HepG2 (cell line): ENCODE measurements around the gene TCEANC. TPM values are rescaled to one million over a fixed set of nuclear protein-coding genes. Genes with fewer than 3 reads are reported as not detected.
A peak's percentile ranks its signal among the peaks of the same experiment; 100 is the strongest.

Source experiments
- CREBL2 ChIP-seq: sonication (generic); formaldehyde crosslinking; IDR thresholded peaks from 2 replicates; pipeline ENCODE4 v1.8.1; 2023; ENCODE audit warnings: missing genetic modification reagents, mild to moderate bottlenecking, borderline replicate concordance
- ESRRA ChIP-seq: sonication (generic); formaldehyde crosslinking; IDR thresholded peaks from 2 replicates; pipeline ENCODE4 v1.5.1; 2020; ENCODE audit warnings: mild to moderate bottlenecking, low read depth, missing genetic modification reagents
- GLI4 ChIP-seq: sonication (generic); formaldehyde crosslinking; IDR thresholded peaks from 2 replicates; pipeline ENCODE4 v1.5.1; 2020; ENCODE audit warnings: missing genetic modification reagents, mild to moderate bottlenecking, moderate library complexity, borderline replicate concordance
- HES4 ChIP-seq: sonication (generic); formaldehyde crosslinking; IDR thresholded peaks from 2 replicates; pipeline ENCODE4 v1.9.0; 2021; ENCODE audit warnings: mild to moderate bottlenecking, missing genetic modification reagents, borderline replicate concordance
- KAT8 ChIP-seq: IDR thresholded peaks from 2 replicates; pipeline ENCODE4 v1.6.1; 2016; ENCODE audit warnings: missing genetic modification reagents, missing compliant biosample characterization
- KLF15 ChIP-seq: sonication (generic); formaldehyde crosslinking; IDR thresholded peaks from 2 replicates; pipeline ENCODE4 v1.8.1; 2023; ENCODE audit warnings: borderline replicate concordance, mild to moderate bottlenecking, inconsistent platforms, missing genetic modification reagents, mixed read lengths
- NKX3-1 ChIP-seq: sonication (generic); formaldehyde crosslinking; IDR thresholded peaks from 2 replicates; pipeline ENCODE4 v1.5.0; 2020; ENCODE audit warnings: missing genetic modification reagents
- PHF8 ChIP-seq: sonication (generic); formaldehyde crosslinking; IDR thresholded peaks from 2 replicates; pipeline ENCODE4 v1.5.0; 2020; ENCODE audit warnings: missing genetic modification reagents
- RNF2 ChIP-seq: fragments of 450-650 bp; conservative IDR thresholded peaks from 2 replicates; pipeline ENCODE4 v1.6.1; 2016; ENCODE audit warnings: low read depth
- SMYD3 ChIP-seq: sonication (generic); formaldehyde crosslinking; IDR thresholded peaks from 2 replicates; pipeline ENCODE4 v1.8.1; 2023; ENCODE audit warnings: mild to moderate bottlenecking, missing genetic modification reagents
- SPEN ChIP-seq: sonication (generic); formaldehyde crosslinking; IDR thresholded peaks from 2 replicates; pipeline ENCODE4 v1.5.1; 2020; ENCODE audit warnings: low read depth, mild to moderate bottlenecking, missing genetic modification reagents
- STAG1 ChIP-seq: sonication (generic); formaldehyde crosslinking; IDR thresholded peaks from 2 replicates; pipeline ENCODE4 v1.4.0; 2020; ENCODE audit warnings: missing genetic modification reagents
- STAT5B ChIP-seq: sonication (generic); formaldehyde crosslinking; IDR thresholded peaks from 2 replicates; pipeline ENCODE4 v1.4.0; 2020; ENCODE audit warnings: missing genetic modification reagents
- TAF15 ChIP-seq: fragments of 200-400 bp; formaldehyde crosslinking; IDR thresholded peaks from one replicate; pipeline ENCODE4 v1.6.1; 2018; ENCODE audit warnings: mild to moderate bottlenecking, low read depth, low read length; ENCODE audit not compliant: poor library complexity, severe bottlenecking
- ZBTB33 ChIP-seq: sonication (generic); formaldehyde crosslinking; IDR thresholded peaks from 2 replicates; pipeline ENCODE4 v1.4.0; 2020; ENCODE audit warnings: missing genetic modification reagents
- ZNF138 ChIP-seq: sonication (generic); formaldehyde crosslinking; IDR thresholded peaks from 2 replicates; pipeline ENCODE4 v1.5.0; 2020; ENCODE audit warnings: mild to moderate bottlenecking, low read depth, missing genetic modification reagents
- ZNF264 ChIP-seq: sonication (generic); formaldehyde crosslinking; IDR thresholded peaks from 2 replicates; pipeline ENCODE4 v1.4.0; 2020; ENCODE audit warnings: missing genetic modification reagents
- ZNF350 ChIP-seq: sonication (generic); formaldehyde crosslinking; IDR thresholded peaks from 2 replicates; pipeline ENCODE4 v1.4.0; 2020; ENCODE audit warnings: mild to moderate bottlenecking, low read depth, missing genetic modification reagents, borderline replicate concordance
- ZNF441 ChIP-seq: sonication (generic); formaldehyde crosslinking; IDR thresholded peaks from 2 replicates; pipeline ENCODE4 v1.7.0; 2021; ENCODE audit warnings: missing genetic modification reagents, borderline replicate concordance
- ZNF496 ChIP-seq: sonication (generic); formaldehyde crosslinking; IDR thresholded peaks from 2 replicates; pipeline ENCODE4 v1.8.1; 2023; ENCODE audit warnings: mild to moderate bottlenecking, moderate library complexity, missing genetic modification reagents; ENCODE audit not compliant: insufficient replicate concordance
- ZNF670 ChIP-seq: sonication (generic); formaldehyde crosslinking; IDR thresholded peaks from 2 replicates; pipeline ENCODE4 v1.8.0; 2022; ENCODE audit warnings: mild to moderate bottlenecking, missing genetic modification reagents, borderline replicate concordance
- ZNF790 ChIP-seq: sonication (generic); formaldehyde crosslinking; IDR thresholded peaks from 2 replicates; pipeline ENCODE4 v1.8.0; 2022; ENCODE audit warnings: missing genetic modification reagents, mild to moderate bottlenecking, borderline replicate concordance
- polyA plus RNA-seq, 8 experiments: library from polyadenylated mRNA; depleted of rRNA in 3 of 8; stranded (reverse) in 7 of 8; unstranded in 1 of 8; fragments of >200 nt; fragmentation: Illumina TruSeq in 4 of 8; extraction: Trizol in 4 of 8; gene quantifications; 2 replicates each; pipeline versions ENCODE4 v1.2.1 to v1.2.3, GENCODE V29; 2011 to 2016; ENCODE audit warnings: low read depth in 4 of 8, missing spikeins in 1 of 8, mixed read lengths in 1 of 8; ENCODE audit not compliant: insufficient read depth in 1 of 8
- total RNA-seq, 5 experiments: library from RNA; depleted of rRNA; stranded (reverse); fragments of >200 nt; fragmentation: Illumina TruSeq; extraction: Trizol; gene quantifications; 2 replicates each; pipeline ENCODE4 v1.2.3, GENCODE V29; 2016; ENCODE audit warnings: low read depth in 1 of 5
- TF ChIP-seq, protein P1 (sequence below): fragments of 450-650 bp; IDR thresholded peaks from 2 replicates; pipeline ENCODE4 v1.6.1; 2017
- TF ChIP-seq, protein P2 (sequence below): IDR thresholded peaks from 2 replicates; pipeline ENCODE4 v1.6.1; 2016; ENCODE audit warnings: mild to moderate bottlenecking, missing biosample characterization, missing genetic modification reagents
- TF ChIP-seq, protein P3 (sequence below): sonication (generic); formaldehyde crosslinking; IDR thresholded peaks from 2 replicates; pipeline ENCODE4 v1.4.0; 2020; ENCODE audit warnings: low read depth, mild to moderate bottlenecking, missing genetic modification reagents

The TCEANC gene
- total and polyA plus RNA-seq, 2 of the 13 experiments (the other 11 are each of a cell fraction or from before 2014, with no cell fraction given) = 0.51 to 0.97 TPM

GRCh38 chrX:13652850-13653693 lies at the start of gene TCEANC (continued):
- TF ChIP-seq, protein P1, sequence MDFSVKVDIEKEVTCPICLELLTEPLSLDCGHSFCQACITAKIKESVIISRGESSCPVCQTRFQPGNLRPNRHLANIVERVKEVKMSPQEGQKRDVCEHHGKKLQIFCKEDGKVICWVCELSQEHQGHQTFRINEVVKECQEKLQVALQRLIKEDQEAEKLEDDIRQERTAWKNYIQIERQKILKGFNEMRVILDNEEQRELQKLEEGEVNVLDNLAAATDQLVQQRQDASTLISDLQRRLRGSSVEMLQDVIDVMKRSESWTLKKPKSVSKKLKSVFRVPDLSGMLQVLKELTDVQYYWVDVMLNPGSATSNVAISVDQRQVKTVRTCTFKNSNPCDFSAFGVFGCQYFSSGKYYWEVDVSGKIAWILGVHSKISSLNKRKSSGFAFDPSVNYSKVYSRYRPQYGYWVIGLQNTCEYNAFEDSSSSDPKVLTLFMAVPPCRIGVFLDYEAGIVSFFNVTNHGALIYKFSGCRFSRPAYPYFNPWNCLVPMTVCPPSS = no peak
- no peak for TF ChIP-seq SMYD3 (CRISPR knock-in tag)
- TF ChIP-seq ZNF790 = no peak
- TF ChIP-seq HES4 (CRISPR knock-in tag) = no peak
- no peak for TF ChIP-seq ESRRA (CRISPR knock-in tag)
- TF ChIP-seq RNF2 = no peak
- TF ChIP-seq SPEN (CRISPR knock-in tag) = peak; percentile 82
- TF ChIP-seq KAT8 (CRISPR knock-in tag) = peak; percentile 79
- TF ChIP-seq KLF15 = no peak
- no peak for TF ChIP-seq STAG1
- TF ChIP-seq ZNF496 (CRISPR knock-in tag) = no peak
- TF ChIP-seq TAF15 = no peak
- TF ChIP-seq, protein P2, sequence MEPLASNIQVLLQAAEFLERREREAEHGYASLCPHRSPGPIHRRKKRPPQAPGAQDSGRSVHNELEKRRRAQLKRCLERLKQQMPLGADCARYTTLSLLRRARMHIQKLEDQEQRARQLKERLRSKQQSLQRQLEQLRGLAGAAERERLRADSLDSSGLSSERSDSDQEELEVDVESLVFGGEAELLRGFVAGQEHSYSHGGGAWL = no peak
- TF ChIP-seq ZNF441 (CRISPR knock-in tag) = no peak
- 0 out of 2 replicates have a peak, but pooled peaks have one; percentile 17 for TF ChIP-seq ZNF138 (CRISPR knock-in tag)
- TF ChIP-seq, protein P3, sequence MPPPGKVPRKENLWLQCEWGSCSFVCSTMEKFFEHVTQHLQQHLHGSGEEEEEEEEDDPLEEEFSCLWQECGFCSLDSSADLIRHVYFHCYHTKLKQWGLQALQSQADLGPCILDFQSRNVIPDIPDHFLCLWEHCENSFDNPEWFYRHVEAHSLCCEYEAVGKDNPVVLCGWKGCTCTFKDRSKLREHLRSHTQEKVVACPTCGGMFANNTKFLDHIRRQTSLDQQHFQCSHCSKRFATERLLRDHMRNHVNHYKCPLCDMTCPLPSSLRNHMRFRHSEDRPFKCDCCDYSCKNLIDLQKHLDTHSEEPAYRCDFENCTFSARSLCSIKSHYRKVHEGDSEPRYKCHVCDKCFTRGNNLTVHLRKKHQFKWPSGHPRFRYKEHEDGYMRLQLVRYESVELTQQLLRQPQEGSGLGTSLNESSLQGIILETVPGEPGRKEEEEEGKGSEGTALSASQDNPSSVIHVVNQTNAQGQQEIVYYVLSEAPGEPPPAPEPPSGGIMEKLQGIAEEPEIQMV (CRISPR knock-in tag) = no peak
- no peak for TF ChIP-seq CREBL2 (CRISPR knock-in tag)
- no peak for TF ChIP-seq NKX3-1 (CRISPR knock-in tag)
- no peak for TF ChIP-seq ZBTB33 (CRISPR knock-in tag)
- peak; percentile 51; the same call in 1 of the 2 replicates for TF ChIP-seq ZNF350 (CRISPR knock-in tag)
- peak; percentile 68 for TF ChIP-seq PHF8 (CRISPR knock-in tag)
- no peak for TF ChIP-seq ZNF264 (CRISPR knock-in tag)
- TF ChIP-seq GLI4 (CRISPR knock-in tag) = no peak
- TF ChIP-seq STAT5B (CRISPR knock-in tag) = no peak
- TF ChIP-seq ZNF670 (CRISPR knock-in tag) = no peak
